ENCODE measurements around the gene KLHL3.

DNA sequence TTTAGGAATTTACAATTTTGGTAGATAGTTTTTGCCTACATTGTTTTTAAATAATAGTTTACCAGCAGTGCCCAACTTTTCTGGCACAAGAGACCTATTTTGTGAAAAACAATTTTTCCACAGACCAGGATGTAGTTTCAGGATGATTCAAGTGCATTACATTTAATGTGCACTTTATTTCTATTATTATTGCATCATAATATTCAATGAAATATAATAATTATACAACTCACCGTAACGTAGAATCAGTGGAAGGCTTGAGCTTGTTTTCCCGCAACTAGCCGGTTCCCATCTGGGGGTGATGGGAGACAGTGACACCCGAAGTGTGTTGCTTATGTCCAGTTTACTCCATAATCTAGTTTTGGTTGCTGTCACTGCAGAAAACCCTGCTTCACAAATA is 21.7 kb upstream of the KLHL3 start:
- no peak for TF ChIP-seq ZNF174 (tag by site-specific recombination; IDR thresholded peaks at IDR 0.05)
- TF ChIP-seq, protein P1, sequence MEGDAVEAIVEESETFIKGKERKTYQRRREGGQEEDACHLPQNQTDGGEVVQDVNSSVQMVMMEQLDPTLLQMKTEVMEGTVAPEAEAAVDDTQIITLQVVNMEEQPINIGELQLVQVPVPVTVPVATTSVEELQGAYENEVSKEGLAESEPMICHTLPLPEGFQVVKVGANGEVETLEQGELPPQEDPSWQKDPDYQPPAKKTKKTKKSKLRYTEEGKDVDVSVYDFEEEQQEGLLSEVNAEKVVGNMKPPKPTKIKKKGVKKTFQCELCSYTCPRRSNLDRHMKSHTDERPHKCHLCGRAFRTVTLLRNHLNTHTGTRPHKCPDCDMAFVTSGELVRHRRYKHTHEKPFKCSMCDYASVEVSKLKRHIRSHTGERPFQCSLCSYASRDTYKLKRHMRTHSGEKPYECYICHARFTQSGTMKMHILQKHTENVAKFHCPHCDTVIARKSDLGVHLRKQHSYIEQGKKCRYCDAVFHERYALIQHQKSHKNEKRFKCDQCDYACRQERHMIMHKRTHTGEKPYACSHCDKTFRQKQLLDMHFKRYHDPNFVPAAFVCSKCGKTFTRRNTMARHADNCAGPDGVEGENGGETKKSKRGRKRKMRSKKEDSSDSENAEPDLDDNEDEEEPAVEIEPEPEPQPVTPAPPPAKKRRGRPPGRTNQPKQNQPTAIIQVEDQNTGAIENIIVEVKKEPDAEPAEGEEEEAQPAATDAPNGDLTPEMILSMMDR (tag by site-specific recombination; IDR thresholded peaks at IDR 0.05), result no peak
- no peak for TF ChIP-seq YY1 (tag by site-specific recombination; IDR thresholded peaks at IDR 0.05)
- no peak for TF ChIP-seq ZNF302 (tag by site-specific recombination; IDR thresholded peaks at IDR 0.05; ENCODE audit: low read depth)
- no peak for TF ChIP-seq ZNF404 (tag by site-specific recombination; IDR thresholded peaks at IDR 0.05)
- no peak for TF ChIP-seq ZNF19 (tag by site-specific recombination; IDR thresholded peaks at IDR 0.05; ENCODE audit: low read depth)
- TF ChIP-seq SP2 (tag by site-specific recombination; IDR thresholded peaks at IDR 0.05), result no peak
- no peak for TF ChIP-seq SALL2 (tag by site-specific recombination; IDR thresholded peaks at IDR 0.05; ENCODE audit: borderline replicate concordance)
- TF ChIP-seq ZNF514 (tag by site-specific recombination; IDR thresholded peaks at IDR 0.05), result no peak
